A549 treated with RU486 at 1 μM for 4 hours (cell line): Measurements from ENCODE around the gene METTL26. TPM values are rescaled to one million over a fixed set of nuclear protein-coding genes. Genes with fewer than 3 reads are reported as not detected.

Experiments used
- total RNA-seq: library from RNA; stranded (reverse); fragments of 200-300 nt; extraction: Qiagen RNA extraction; gene quantifications from 5 replicates; pipeline ENCODE4 v1.2.3, GENCODE V29; 2022; ENCODE audit warnings: low read depth

METTL26 gene
- 85.3 to 150 TPM (median 144 TPM) in 5 replicates for total RNA-seq

GRCh38 chr16:636206-637080 lies at the start of gene METTL26:
Gene METTL26 (minus strand): TSS chr16:636305. CDS start chr16:636290, 15 bp downstream.

GRCh38 chr16:684071-684794 lies 48.1 kb upstream of the METTL26 start, which contains the start of gene JMJD8:
Gene JMJD8 (minus strand): TSS chr16:684334. CDS start chr16:684319, 15 bp downstream.

GRCh38 chr16:679814-680624 lies 43.9 kb upstream of the METTL26 start, which contains the start of gene STUB1:
Gene STUB1 (plus strand): TSS chr16:680410. CDS start chr16:680526, 116 bp downstream.

DNA sequence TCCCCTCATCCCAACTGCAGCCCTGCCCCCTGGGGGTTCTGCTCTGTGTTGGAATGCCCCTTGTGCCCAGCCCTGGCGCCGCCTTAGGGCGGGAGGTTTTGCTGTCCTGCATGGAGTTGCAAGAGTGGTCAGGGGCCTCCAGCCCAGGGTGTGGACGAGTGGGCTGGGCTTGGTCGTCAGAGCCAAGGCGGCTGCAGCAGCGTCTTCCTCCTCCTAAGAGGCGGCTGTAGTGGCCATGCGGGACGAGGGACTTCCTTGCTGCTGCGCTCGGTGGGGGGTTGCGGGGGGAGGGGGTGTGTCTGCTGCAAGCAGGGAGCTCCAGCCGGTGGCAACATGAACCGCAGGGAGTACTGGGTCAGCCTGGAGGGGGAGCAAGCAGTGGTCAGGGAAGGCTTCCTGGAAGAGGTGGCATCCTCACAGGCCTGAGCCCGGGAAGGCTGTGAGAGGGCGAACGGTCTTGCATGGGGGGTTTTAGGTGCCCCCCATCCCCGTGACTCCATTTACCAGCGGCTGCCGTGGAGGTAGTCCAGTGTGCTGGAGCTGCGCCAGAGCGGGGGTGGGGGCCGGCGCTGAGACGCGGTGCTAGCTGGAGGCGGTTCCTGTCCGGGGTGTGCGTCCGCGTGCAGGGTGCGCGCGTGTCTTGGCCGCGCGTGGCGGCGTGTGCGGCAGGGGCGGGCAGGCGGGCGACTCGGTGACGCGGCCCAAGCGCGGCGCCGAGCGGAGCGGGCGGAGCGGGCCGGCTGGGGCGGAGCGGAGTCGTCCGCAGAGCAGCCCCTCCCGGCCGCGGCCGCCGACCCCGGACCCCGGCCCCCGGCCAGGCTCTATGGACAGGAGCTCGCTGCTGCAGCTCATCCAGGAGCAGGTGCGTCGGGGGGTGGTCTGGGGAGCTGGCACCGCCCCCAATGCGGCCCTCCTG lies 39.1 kb upstream of the METTL26 start, which contains the start of gene RHBDL1:
Gene RHBDL1 (plus strand): TSS at position 704 of the 916 bp plus-strand sequence. CDS start 120 bp downstream, at position 824.

GRCh38 chr16:667780-668518 lies 31.8 kb upstream of the METTL26 start, which contains the start of gene RHOT2:
Gene RHOT2 (plus strand): TSS chr16:668132. CDS start chr16:668200, 68 bp downstream.

GRCh38 chr16:648781-649589 lies 12.9 kb upstream of the METTL26 start, which contains the start of gene WDR90:
Gene WDR90 (plus strand): TSS chr16:649365. CDS start chr16:649417, 52 bp downstream.

GRCh38 chr16:641326-642188 lies 5.5 kb upstream of the METTL26 start, which contains the start of gene MCRIP2:
Gene MCRIP2 (plus strand): TSS chr16:641828. CDS start chr16:641992, 164 bp downstream.

GRCh38 chr16:630815-631405 lies 5.2 kb downstream of the METTL26 start, which contains the start of gene WFIKKN1:
Gene WFIKKN1 (plus strand): TSS chr16:630985. CDS start chr16:631254, 269 bp downstream.

DNA sequence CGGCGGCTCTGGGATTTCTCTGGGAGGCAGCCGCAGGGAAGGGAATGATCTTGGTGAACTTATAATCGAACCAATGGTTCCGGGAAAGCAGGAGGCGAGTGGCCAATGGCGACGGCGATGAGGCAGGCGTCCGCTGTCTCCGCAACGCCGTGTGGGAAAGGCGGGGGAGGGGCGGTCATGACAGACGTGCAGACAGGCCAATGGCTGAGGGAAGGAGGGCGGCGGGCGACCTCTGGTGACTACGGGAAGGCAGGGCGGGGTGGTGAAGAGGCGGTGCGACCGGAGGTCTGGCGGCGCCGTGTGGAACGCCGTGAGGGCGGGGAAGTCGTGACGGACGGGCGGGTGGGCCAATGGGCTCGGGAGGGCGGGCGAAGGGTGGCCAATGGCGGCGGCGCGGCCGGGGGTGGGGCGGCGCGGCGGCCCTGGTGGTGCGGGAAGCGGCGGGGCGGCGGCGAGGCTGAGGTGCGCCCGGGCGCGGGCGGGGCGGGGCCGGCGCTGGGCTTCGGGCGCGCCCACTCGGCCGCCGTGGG lies 46.4 kb downstream of the METTL26 start, which contains the start of gene RAB40C:
Gene RAB40C (plus strand): TSS at position 409 of the 530 bp plus-strand sequence. CDS start 226 bp downstream, outside the sequence.

Other genes with a start within 250 kb of the METTL26 start
- gene NME4, start 239.1 kb downstream of the METTL26 start, total RNA-seq = 286 to 471 TPM (median 425 TPM) in 5 replicates
- gene DECR2, start 234.4 kb downstream of the METTL26 start, total RNA-seq = 18.8 to 30.2 TPM (median 25.3 TPM) in 5 replicates
- 16.4 to 22.4 TPM (median 18.8 TPM) in 5 replicates for gene RAB11FIP3, start 210.7 kb downstream of the METTL26 start, total RNA-seq
- gene CAPN15, start 108.6 kb downstream of the METTL26 start, total RNA-seq = 41.1 to 84.0 TPM (median 73.2 TPM) in 5 replicates
- 0.06 to 0.18 TPM (median 0.13 TPM) in 5 replicates for gene PRR35, start 75.9 kb downstream of the METTL26 start, total RNA-seq
- gene NHLRC4, start 69.3 kb downstream of the METTL26 start, total RNA-seq = 0.11 to 0.39 TPM (median 0.21 TPM) in 5 replicates
- 25.3 to 44.0 TPM (median 34.0 TPM) in 5 replicates for gene PIGQ, start 66.3 kb downstream of the METTL26 start, total RNA-seq
- 10.7 to 19.4 TPM (median 17.7 TPM) in 5 replicates for gene RAB40C, start 46.2 kb downstream of the METTL26 start, total RNA-seq
- 0.10 to 0.23 TPM (median 0.13 TPM) in 5 replicates for gene WFIKKN1, start 5.3 kb downstream of the METTL26 start, total RNA-seq
- 21.2 to 49.7 TPM (median 47.2 TPM) in 5 replicates for gene MCRIP2, start 5.5 kb upstream of the METTL26 start, total RNA-seq
- 16.6 to 34.6 TPM (median 27.1 TPM) in 5 replicates for gene WDR90, start 13.1 kb upstream of the METTL26 start, total RNA-seq
- gene RHOT2, start 31.8 kb upstream of the METTL26 start, total RNA-seq = 59.7 to 96.5 TPM (median 84.1 TPM) in 5 replicates
- 0.67 to 1.7 TPM (median 1.4 TPM) in 5 replicates for gene RHBDL1, start 39.4 kb upstream of the METTL26 start, total RNA-seq
- 83.4 to 138 TPM (median 123 TPM) in 5 replicates for gene STUB1, start 44.1 kb upstream of the METTL26 start, total RNA-seq
- gene JMJD8, start 48.0 kb upstream of the METTL26 start, total RNA-seq = 63.7 to 86.1 TPM (median 79.3 TPM) in 5 replicates
- 3.9 to 6.4 TPM (median 5.5 TPM) in 5 replicates for gene WDR24, start 54.1 kb upstream of the METTL26 start, total RNA-seq
- gene FBXL16, start 69.5 kb upstream of the METTL26 start, total RNA-seq = 1.7 to 3.4 TPM (median 2.9 TPM) in 5 replicates
- gene METRN, start 78.8 kb upstream of the METTL26 start, total RNA-seq = 63.5 to 222 TPM (median 177 TPM) in 5 replicates
- gene ANTKMT, start 84.8 kb upstream of the METTL26 start, total RNA-seq = 33.9 to 70.7 TPM (median 53.2 TPM) in 5 replicates
- gene CCDC78, start 90.1 kb upstream of the METTL26 start, total RNA-seq = 3.1 to 6.6 TPM (median 5.5 TPM) in 5 replicates
- 12.8 to 21.7 TPM (median 16.8 TPM) in 5 replicates for gene HAGHL, start 90.8 kb upstream of the METTL26 start, total RNA-seq
- gene CIAO3, start 104.7 kb upstream of the METTL26 start, total RNA-seq = 15.1 to 23.9 TPM (median 21.0 TPM) in 5 replicates
- 1.7 to 3.1 TPM (median 2.4 TPM) in 5 replicates for gene MSLN, start 124.4 kb upstream of the METTL26 start, total RNA-seq
- gene RPUSD1, start 152.1 kb upstream of the METTL26 start, total RNA-seq = 33.4 to 55.9 TPM (median 54.0 TPM) in 5 replicates
- gene CHTF18, start 152.3 kb upstream of the METTL26 start, total RNA-seq = 13.7 to 28.0 TPM (median 26.4 TPM) in 5 replicates
- not detected in 5 replicates for gene GNG13, start 164.4 kb upstream of the METTL26 start, total RNA-seq